HepG2 (cell line): ENCODE results near the gene MUC21.

Experiments used
- EED ChIP-seq: sonication (generic); formaldehyde crosslinking; IDR thresholded peaks from 2 replicates; pipeline ENCODE4 v1.5.0; 2020; ENCODE audit warnings: mild to moderate bottlenecking, missing genetic modification reagents
- ZBTB7A ChIP-seq: sonication (generic); formaldehyde crosslinking; IDR thresholded peaks from 2 replicates; pipeline ENCODE4 v1.8.0; 2022; ENCODE audit warnings: mild to moderate bottlenecking, missing genetic modification reagents
- ZKSCAN8 ChIP-seq: IDR thresholded peaks from 2 replicates; pipeline ENCODE4 v1.6.1; 2016; ENCODE audit warnings: borderline replicate concordance, missing genetic modification reagents, missing compliant biosample characterization
- ZNF138 ChIP-seq: sonication (generic); formaldehyde crosslinking; IDR thresholded peaks from 2 replicates; pipeline ENCODE4 v1.5.0; 2020; ENCODE audit warnings: mild to moderate bottlenecking, low read depth, missing genetic modification reagents
- ZNF274 ChIP-seq: sonication (generic); formaldehyde crosslinking; IDR thresholded peaks from 2 replicates; pipeline ENCODE4 v1.5.1; 2020; ENCODE audit warnings: mild to moderate bottlenecking, missing genetic modification reagents
- ZNF3 ChIP-seq: IDR thresholded peaks from 2 replicates; pipeline ENCODE4 v1.7.0; 2017; ENCODE audit warnings: inconsistent platforms
- ZNF501 ChIP-seq: sonication (generic); formaldehyde crosslinking; IDR thresholded peaks from 2 replicates; pipeline ENCODE4 v1.5.1; 2020; ENCODE audit warnings: mild to moderate bottlenecking, moderate library complexity, missing genetic modification reagents
- TF ChIP-seq, protein P1 (sequence below): sonication (generic); formaldehyde crosslinking; conservative IDR thresholded peaks from 2 replicates; pipeline ENCODE4 v1.8.0; 2022; ENCODE audit warnings: missing genetic modification reagents
- TF ChIP-seq, protein P2 (sequence below): IDR thresholded peaks from 2 replicates; pipeline ENCODE4 v1.6.1; 2012; ENCODE audit warnings: inconsistent platforms
- TF ChIP-seq, protein P3 (sequence below): sonication (generic); formaldehyde crosslinking; IDR thresholded peaks from 2 replicates; pipeline ENCODE4 v1.5.0; 2020; ENCODE audit warnings: mild to moderate bottlenecking, missing genetic modification reagents, moderate library complexity

DNA sequence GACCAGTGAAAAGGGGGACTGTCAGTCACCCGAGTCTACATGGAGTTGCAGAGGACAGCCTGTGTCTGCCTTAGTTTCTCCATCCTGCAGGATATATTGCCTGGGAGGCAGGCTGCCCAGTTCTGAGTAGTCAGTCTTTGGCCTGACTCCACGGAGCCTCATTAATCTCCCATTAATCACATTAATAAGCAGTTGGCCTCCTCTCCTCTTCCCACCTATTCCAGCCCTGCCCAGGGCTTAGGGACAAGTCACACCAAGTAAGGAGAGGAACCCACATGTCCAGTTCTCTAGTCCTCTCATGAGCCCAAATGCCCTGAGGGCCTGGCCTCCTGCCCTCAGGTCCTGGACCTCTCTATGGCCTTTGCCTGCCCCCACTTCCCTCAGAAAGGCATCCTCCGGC lies 44.0 kb upstream of the MUC21 start:
- TF ChIP-seq ZNF138 (CRISPR knock-in tag) (no peak), ZNF274 (no peak), ZKSCAN8 (CRISPR knock-in tag) (no peak), ZBTB7A (CRISPR knock-in tag) (no peak), ZNF501 (CRISPR knock-in tag) (no peak), ZNF3 (no peak), EED (CRISPR knock-in tag) (no peak)
- TF ChIP-seq, protein P1, sequence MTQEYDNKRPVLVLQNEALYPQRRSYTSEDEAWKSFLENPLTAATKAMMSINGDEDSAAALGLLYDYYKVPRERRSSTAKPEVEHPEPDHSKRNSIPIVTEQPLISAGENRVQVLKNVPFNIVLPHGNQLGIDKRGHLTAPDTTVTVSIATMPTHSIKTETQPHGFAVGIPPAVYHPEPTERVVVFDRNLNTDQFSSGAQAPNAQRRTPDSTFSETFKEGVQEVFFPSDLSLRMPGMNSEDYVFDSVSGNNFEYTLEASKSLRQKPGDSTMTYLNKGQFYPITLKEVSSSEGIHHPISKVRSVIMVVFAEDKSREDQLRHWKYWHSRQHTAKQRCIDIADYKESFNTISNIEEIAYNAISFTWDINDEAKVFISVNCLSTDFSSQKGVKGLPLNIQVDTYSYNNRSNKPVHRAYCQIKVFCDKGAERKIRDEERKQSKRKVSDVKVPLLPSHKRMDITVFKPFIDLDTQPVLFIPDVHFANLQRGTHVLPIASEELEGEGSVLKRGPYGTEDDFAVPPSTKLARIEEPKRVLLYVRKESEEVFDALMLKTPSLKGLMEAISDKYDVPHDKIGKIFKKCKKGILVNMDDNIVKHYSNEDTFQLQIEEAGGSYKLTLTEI (CRISPR knock-in tag) = no peak
- TF ChIP-seq, protein P2, sequence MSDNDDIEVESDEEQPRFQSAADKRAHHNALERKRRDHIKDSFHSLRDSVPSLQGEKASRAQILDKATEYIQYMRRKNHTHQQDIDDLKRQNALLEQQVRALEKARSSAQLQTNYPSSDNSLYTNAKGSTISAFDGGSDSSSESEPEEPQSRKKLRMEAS = no peak
- TF ChIP-seq, protein P3, sequence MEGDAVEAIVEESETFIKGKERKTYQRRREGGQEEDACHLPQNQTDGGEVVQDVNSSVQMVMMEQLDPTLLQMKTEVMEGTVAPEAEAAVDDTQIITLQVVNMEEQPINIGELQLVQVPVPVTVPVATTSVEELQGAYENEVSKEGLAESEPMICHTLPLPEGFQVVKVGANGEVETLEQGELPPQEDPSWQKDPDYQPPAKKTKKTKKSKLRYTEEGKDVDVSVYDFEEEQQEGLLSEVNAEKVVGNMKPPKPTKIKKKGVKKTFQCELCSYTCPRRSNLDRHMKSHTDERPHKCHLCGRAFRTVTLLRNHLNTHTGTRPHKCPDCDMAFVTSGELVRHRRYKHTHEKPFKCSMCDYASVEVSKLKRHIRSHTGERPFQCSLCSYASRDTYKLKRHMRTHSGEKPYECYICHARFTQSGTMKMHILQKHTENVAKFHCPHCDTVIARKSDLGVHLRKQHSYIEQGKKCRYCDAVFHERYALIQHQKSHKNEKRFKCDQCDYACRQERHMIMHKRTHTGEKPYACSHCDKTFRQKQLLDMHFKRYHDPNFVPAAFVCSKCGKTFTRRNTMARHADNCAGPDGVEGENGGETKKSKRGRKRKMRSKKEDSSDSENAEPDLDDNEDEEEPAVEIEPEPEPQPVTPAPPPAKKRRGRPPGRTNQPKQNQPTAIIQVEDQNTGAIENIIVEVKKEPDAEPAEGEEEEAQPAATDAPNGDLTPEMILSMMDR (CRISPR knock-in tag) = no peak
